NCI-H82 (cell line): ENCODE data around the gene KICS2.

Experiments used
- DNase-seq: peaks from one replicate; lab custom pipeline; 2025; lab: John Stamatoyannopoulos, UW

The KICS2 gene

DNA sequence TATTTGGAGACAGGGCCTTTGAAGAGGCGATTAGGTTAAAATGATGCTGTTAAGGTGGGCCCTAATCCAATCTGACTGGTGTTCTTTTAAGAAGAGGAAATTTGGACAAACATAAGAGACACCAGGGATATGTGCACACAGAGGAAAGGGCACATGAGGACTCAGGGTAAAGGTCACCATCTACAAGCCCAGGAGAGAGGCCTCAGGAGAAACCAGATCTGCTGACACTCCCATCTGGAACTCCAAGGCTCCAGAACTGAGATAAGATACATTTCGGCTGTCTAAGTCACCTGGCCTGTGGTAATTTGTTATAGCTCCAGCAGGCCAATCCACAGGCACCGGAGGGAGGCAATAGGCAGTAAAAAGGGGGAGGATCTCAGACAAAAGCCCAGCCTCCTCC lies 48.6 kb downstream of the KICS2 start:
- DNase-seq = peak; percentile 29
